Stimulated activated CD4-positive, alpha-beta T cell treated with anti-CD3 and anti-CD28 coated beads, Interleukin-2, amount 100 ng/mL, for 48 hours (primary cell): ENCODE measurements around the gene PSMC6.

Experiments
- DNase-seq, 2 donors: peaks; one replicate each; pipeline ENCODE4 v3.0.0-alpha.2; 2020

PSMC6 gene

GRCh38 chr14:52706724-52707706 lies at the start of gene PSMC6:
Gene PSMC6 (plus strand): TSS chr14:52707200. CDS start chr14:52707220, 20 bp downstream.
- DNase-seq: peak; percentile 93 to 97

GRCh38 chr14:52660325-52660724 lies 46.7 kb upstream of the PSMC6 start:
- DNase-seq: no peak

- DNase-seq: no peak
Measured at GRCh38 chr14:52660832-52661231, 46.2 kb upstream of the PSMC6 start.

- DNase-seq: no peak
Measured at GRCh38 chr14:52661314-52661713, 45.7 kb upstream of the PSMC6 start.

GRCh38 chr14:52663850-52664249 lies 43.1 kb upstream of the PSMC6 start:
- DNase-seq: no peak

GRCh38 chr14:52678591-52678990 lies 28.4 kb upstream of the PSMC6 start:
- no peak for DNase-seq

- DNase-seq: no peak
Measured at GRCh38 chr14:52683985-52684520, 22.9 kb upstream of the PSMC6 start.

- DNase-seq: no peak
Measured at GRCh38 chr14:52686176-52686575, 20.8 kb upstream of the PSMC6 start.

GRCh38 chr14:52690983-52691760 lies 15.8 kb upstream of the PSMC6 start:
- no peak for DNase-seq

- no peak for DNase-seq
Measured at GRCh38 chr14:52692248-52692962, 14.6 kb upstream of the PSMC6 start.

GRCh38 chr14:52693036-52693435 lies 14.0 kb upstream of the PSMC6 start:
- DNase-seq: no peak

- DNase-seq: no peak
Measured at GRCh38 chr14:52693532-52693931, 13.5 kb upstream of the PSMC6 start.

- peak; percentile 43 for DNase-seq
Measured at GRCh38 chr14:52694761-52695480, 12.1 kb upstream of the PSMC6 start.

- peak; percentile 61 to 62 for DNase-seq
Measured at GRCh38 chr14:52695481-52696091, 11.4 kb upstream of the PSMC6 start, which contains the start of gene ERO1A. Gene ERO1A (minus strand): TSS chr14:52695558. CDS start chr14:52695481, 77 bp downstream.

- no peak for DNase-seq
Measured at GRCh38 chr14:52700701-52701172, 6.3 kb upstream of the PSMC6 start.

- no peak for DNase-seq
Measured at GRCh38 chr14:52701223-52701622, 5.8 kb upstream of the PSMC6 start.

GRCh38 chr14:52703225-52703624 lies 3.8 kb upstream of the PSMC6 start:
- DNase-seq: no peak

GRCh38 chr14:52703664-52704063 lies 3.3 kb upstream of the PSMC6 start:
- DNase-seq: no peak

- DNase-seq: peak in 1 of 2 donors; percentile 32
Measured at GRCh38 chr14:52706286-52706685, 714 bp upstream of the PSMC6 start.

- no peak for DNase-seq
Measured at GRCh38 chr14:52711666-52712065, 4.7 kb downstream of the PSMC6 start.

- DNase-seq: no peak
Measured at GRCh38 chr14:52716155-52716554, 9.2 kb downstream of the PSMC6 start.
